A673 (cell line): ENCODE results near the gene DLG3. TPM values are rescaled to one million over a fixed set of nuclear protein-coding genes. Genes with fewer than 3 reads are reported as not detected.

ENCODE experiments used
- BruUV-seq: library from RNA; stranded (reverse); fragments of 400-500 nt; replicated peaks from 2 replicates; lab custom pipeline; 2021; lab: Mats Ljungman, UMichigan
- CTCF ChIA-PET: fragments of 300-600 bp; sonication (Branson Sonifier 250); formaldehyde crosslinking; loops from one replicate; lab custom pipeline; 2022; ENCODE audit warnings: antibody characterized with exemption; lab: Charles Lee
- POLR2A ChIA-PET: fragments of 300-600 bp; sonication (Branson Sonifier 250); formaldehyde crosslinking; loops from one replicate; lab custom pipeline; 2022; ENCODE audit warnings: antibody characterized with exemption; ENCODE audit not compliant: low non-redundant PET; lab: Charles Lee
- DNase-seq: peaks from one replicate; pipeline ENCODE4 v3.0.0-alpha.2; 2015; ENCODE audit warnings: low spot score
- H3K27ac ChIP-seq: fragments of 200-600 bp; sonication (generic); 2 replicates; pipeline ENCODE4 v1.5.1; 2016; ENCODE audit warnings: mixed run types, low read depth, mild to moderate bottlenecking, mixed read lengths, antibody characterized with exemption, low read length; ENCODE audit not compliant: poor library complexity, severe bottlenecking
- H3K27me3 ChIP-seq: fragments of 200-600 bp; sonication (generic); replicated peaks from 2 replicates; pipeline ENCODE4 v1.6.1; 2017; ENCODE audit warnings: mixed run types, low read depth, mild to moderate bottlenecking, mixed read lengths, antibody characterized with exemption, low read length; ENCODE audit not compliant: insufficient read depth, poor library complexity
- H3K36me3 ChIP-seq: fragments of 200-600 bp; sonication (generic); 2 replicates; pipeline ENCODE4 v1.6.1; 2016; ENCODE audit warnings: mixed run types, mild to moderate bottlenecking, mixed read lengths, antibody characterized with exemption, low read length; ENCODE audit not compliant: insufficient read depth, poor library complexity, severe bottlenecking
- H3K4me1 ChIP-seq: fragments of 200-600 bp; sonication (generic); 2 replicates; pipeline ENCODE4 v1.6.1; 2017; ENCODE audit warnings: mixed run types, mild to moderate bottlenecking, mixed read lengths, antibody characterized with exemption, low read length; ENCODE audit not compliant: insufficient read depth, poor library complexity, severe bottlenecking
- H3K4me3 ChIP-seq: fragments of 200-600 bp; sonication (generic); 2 replicates; pipeline ENCODE4 v1.5.1; 2016; ENCODE audit warnings: low read depth, mixed run types, mild to moderate bottlenecking, mixed read lengths, low read length; ENCODE audit not compliant: poor library complexity, severe bottlenecking
- H3K9me3 ChIP-seq: fragments of 200-600 bp; sonication (generic); 2 replicates; pipeline ENCODE4 v1.6.1; 2016; ENCODE audit warnings: mixed run types, low read depth, mild to moderate bottlenecking, mixed read lengths, antibody characterized with exemption, low read length; ENCODE audit not compliant: poor library complexity, severe bottlenecking
- EZH2 ChIP-seq: fragments of 200-600 bp; sonication (generic); IDR thresholded peaks from 2 replicates; pipeline ENCODE4 v1.6.1; 2017; ENCODE audit warnings: borderline replicate concordance, low read depth, mild to moderate bottlenecking, mixed read lengths, antibody characterized with exemption, low read length; ENCODE audit not compliant: poor library complexity, severe bottlenecking
- intact Hi-C: fragments of 100-400 bp; cut with micrococcal nuclease; formaldehyde crosslinking; loops from one replicate; pipeline ENCODE4 v1.10.0; 2022; ENCODE audit not compliant: unreplicated experiment
- total RNA-seq: library from RNA; stranded (reverse); gene quantifications from 2 replicates; pipeline ENCODE4 v1.2.3, GENCODE V29; 2021
- TF ChIP-seq, protein P1 (sequence below): fragments of 300-800, 200-600 bp; sonication (generic); conservative IDR thresholded peaks from 2 replicates; pipeline ENCODE4 v1.5.1; 2017; ENCODE audit warnings: low read depth, mild to moderate bottlenecking, antibody characterized with exemption, low read length, moderate library complexity, mixed read lengths

Gene DLG3
- total RNA-seq, 1 experiment from 2014 or later: 32.8 TPM

DNA sequence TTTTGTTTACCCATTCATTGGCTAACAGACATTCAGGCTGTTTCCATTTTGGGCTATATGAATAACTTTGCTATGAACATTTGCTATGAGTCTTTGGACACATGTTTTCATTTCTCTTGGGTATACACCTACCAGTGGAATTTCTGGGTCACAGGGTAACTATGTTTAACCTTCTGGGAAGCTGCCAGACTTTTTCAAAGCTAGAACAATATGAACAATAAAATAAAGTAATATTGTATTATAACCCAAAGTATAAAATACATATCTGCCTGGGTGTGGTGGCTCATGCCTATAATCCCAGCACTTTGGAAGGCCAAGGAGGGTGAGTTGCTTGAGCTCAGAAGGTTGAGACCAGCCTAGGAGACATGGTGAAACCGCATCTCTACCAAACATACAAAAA lies 90.6 kb downstream of the DLG3 start:
- no peak for DNase-seq
- intact Hi-C loops: no loop called here
- no TSS peak for BruUV-seq
- ChIA-PET POLR2A (no interaction called here), CTCF (no interaction called here)
- H3K9me3 ChIP-seq: no peaks in the 10 kb centered on the region
- no peak overlapping the region for H3K4me3 ChIP-seq
- H3K27ac ChIP-seq: no peak overlapping the region
- H3K27me3 ChIP-seq: peaks cover 4% of the 10 kb centered on the region
- H3K4me1 ChIP-seq: no peaks in the 10 kb centered on the region
- no peak for TF ChIP-seq EZH2
- TF ChIP-seq, protein P1, sequence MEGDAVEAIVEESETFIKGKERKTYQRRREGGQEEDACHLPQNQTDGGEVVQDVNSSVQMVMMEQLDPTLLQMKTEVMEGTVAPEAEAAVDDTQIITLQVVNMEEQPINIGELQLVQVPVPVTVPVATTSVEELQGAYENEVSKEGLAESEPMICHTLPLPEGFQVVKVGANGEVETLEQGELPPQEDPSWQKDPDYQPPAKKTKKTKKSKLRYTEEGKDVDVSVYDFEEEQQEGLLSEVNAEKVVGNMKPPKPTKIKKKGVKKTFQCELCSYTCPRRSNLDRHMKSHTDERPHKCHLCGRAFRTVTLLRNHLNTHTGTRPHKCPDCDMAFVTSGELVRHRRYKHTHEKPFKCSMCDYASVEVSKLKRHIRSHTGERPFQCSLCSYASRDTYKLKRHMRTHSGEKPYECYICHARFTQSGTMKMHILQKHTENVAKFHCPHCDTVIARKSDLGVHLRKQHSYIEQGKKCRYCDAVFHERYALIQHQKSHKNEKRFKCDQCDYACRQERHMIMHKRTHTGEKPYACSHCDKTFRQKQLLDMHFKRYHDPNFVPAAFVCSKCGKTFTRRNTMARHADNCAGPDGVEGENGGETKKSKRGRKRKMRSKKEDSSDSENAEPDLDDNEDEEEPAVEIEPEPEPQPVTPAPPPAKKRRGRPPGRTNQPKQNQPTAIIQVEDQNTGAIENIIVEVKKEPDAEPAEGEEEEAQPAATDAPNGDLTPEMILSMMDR: no peak
- H3K36me3 ChIP-seq: no peaks in the 10 kb centered on the region

DNA sequence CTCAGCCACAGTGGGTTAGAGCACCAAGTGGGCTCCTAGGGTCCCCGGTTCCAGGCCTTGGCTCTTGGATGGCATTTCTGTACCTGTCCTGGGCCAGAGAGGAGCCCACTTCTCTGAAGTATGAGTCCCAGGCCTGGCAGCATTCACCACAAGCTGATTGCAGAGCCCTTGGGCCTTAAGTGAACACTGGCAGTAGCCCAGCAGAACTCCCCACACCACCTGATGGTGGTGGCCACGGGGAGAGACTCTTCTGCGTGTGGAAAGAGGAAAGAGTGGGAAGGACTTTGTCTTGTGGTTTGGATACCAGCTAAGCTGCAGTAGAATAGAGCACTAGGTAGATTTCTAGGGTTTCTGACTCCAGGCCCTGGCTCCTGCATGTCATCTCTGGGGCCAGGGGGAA lies 104.8 kb downstream of the DLG3 start:
- TF ChIP-seq EZH2: no peak
- TF ChIP-seq, protein P1: no peak
- CTCF ChIA-PET: no interaction called here
- POLR2A ChIA-PET: no interaction called here
- H3K4me1 ChIP-seq: no peaks in the 10 kb centered on the region
- no peak for DNase-seq
- no peak overlapping the region for H3K27ac ChIP-seq
- no TSS peak for BruUV-seq
- intact Hi-C loops: no loop called here
- H3K36me3 ChIP-seq: no peaks in the 10 kb centered on the region
- H3K9me3 ChIP-seq: no peaks in the 10 kb centered on the region
- H3K27me3 ChIP-seq: no peaks in the 10 kb centered on the region
- H3K4me3 ChIP-seq: no peak overlapping the region

DNA sequence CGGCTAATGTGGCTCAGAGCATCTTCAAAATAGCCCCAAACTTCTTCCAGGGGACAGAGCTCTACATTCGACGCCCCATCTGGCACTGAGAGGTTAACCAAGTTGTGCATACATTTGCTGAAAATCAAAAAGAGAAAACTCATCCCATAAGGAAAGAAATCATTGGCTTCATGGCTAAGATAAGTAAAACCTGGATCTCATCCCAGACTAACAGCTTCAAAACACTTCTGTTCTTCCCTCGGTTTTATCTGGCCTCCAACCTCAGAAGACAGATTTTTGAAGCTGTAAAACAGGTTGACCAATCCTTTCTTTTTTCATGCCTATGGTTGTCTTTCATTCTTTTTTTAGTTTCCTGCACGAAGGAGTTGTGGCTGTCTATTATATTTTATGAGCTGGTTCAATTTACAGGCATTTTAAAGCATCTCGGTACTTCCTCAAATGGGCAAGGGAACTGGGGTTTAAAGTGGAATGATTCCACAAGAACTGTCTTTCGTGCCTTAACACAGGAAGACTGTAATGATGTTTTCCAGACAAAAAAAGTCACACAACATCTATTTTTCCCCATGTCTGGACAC lies 107.6 kb downstream of the DLG3 start:
- CTCF ChIA-PET: interaction anchor here (0.6 kb wide), 1 partner anchor 143 kb away, joined by 3 read pairs; no protein-coding TSS in a partner anchor
- intact Hi-C loops: no loop called here
- POLR2A ChIA-PET: no interaction called here

More for the DNA sequence above, 107.6 kb downstream of the DLG3 start:
- Histone ChIP-seq H3K27me3 (no peaks in the 10 kb centered on the region), H3K4me1 (no peaks in the 10 kb centered on the region), H3K4me3 (no peak overlapping the region), H3K27ac (no peak overlapping the region), H3K36me3 (no peaks in the 10 kb centered on the region), H3K9me3 (no peaks in the 10 kb centered on the region)
- TF ChIP-seq EZH2: no peak
- TF ChIP-seq, protein P1: no peak
- no peak for DNase-seq
- BruUV-seq: no TSS peak
